Stimulated activated CD4-positive, alpha-beta T cell treated with anti-CD3 and anti-CD28 coated beads, Interleukin-12 subunit alpha, Interleukin-12 subunit beta, amount 100 ng/mL, for 24 hours (primary cell): ENCODE results near the gene STIM1.

Source experiments
- DNase-seq, 2 experiments: peaks; one replicate each; pipeline ENCODE4 v3.0.0-alpha.2; 2020; ENCODE audit warnings: low read depth in 2 of 2

STIM1 gene

DNA sequence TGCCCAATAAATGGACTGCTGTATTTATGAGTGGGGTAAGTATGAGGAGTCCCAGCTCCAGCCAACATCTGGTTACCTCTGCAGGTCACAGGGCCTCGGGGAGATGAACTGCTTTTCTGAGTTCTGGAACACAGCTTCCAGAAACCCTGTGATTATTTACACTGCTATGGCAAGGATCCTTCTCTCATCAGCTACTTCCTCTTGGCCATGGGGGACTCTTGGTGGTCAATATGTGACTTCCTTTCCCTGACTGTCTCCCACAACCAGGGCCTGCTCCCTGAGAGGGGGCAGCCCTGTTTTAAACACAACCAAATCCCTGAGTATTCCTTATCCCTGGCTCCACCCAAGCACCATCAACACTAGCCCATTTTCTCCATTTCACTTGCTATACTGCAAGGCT is 24.7 kb upstream of the STIM1 start:
- no peak for DNase-seq

- no peak for DNase-seq
These were observed 23.9 kb upstream of the STIM1 start for GRCh38 chr11:3831378-3832239.

- no peak for DNase-seq
These were observed 22.6 kb upstream of the STIM1 start for GRCh38 chr11:3832816-3833215.

- no peak for DNase-seq
These were observed 22.0 kb upstream of the STIM1 start for GRCh38 chr11:3833449-3833848.

DNA sequence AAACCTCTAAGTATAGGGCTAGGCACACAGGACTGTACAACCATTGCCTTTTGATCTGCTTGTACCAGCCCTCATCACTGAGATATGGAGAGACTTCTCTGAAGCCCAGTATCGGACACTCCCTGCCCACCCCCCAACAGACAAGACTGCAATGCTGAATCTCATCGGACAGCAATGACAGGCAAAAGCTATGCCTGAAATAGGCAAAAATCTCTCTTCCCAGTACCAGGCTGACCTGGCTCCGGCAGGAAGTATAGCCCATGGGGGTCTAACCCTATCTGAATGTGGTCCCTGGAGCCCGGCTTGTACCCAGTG is 21.2 kb upstream of the STIM1 start:
- DNase-seq: no peak

GRCh38 chr11:3834664-3835461 is 20.6 kb upstream of the STIM1 start:
- no peak for DNase-seq

GRCh38 chr11:3835751-3836150 is 19.7 kb upstream of the STIM1 start:
- DNase-seq: no peak

- peak in 1 of 2 experiments; percentile 55 for DNase-seq
These were observed 18.6 kb upstream of the STIM1 start for GRCh38 chr11:3836903-3837302.

DNA sequence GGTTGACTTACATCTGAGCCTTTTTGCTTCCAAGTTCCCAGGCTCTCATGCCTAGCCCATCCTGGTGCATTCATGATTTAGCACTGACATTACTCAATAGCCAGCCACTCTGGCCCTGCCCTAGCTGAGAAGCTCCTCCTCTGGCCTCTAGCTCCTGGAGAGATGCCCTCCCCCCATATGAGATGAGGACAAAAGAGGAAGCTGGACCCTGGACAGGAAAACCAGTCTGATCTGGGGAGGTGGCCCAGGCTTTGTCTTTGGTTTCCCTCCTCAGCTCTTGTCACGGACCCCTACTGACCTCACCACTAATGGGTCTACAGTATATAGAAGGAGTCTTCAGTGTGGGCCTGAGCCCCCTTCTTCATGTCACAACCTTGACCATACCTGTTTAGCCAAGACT is 17.7 kb upstream of the STIM1 start:
- no peak for DNase-seq

DNA sequence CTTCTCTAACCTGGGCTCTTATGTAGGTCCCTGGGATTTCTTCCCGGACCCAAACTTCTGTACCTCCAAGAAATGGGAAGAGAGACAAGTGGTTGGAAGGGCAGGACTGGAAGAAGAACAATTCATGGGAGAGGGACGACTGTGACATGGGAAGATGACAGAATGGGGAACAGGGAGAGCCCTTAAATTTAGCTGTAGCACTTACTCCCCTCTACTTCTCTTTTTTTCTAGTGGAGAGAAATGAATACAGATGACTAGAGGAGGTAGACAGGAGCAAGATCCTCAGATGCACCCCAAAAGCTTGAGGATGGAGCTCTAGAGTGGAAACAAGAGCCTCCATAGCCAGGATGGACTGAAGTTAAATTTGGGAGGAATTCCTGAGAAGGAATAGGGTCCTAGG is 17.0 kb upstream of the STIM1 start:
- no peak for DNase-seq

- no peak for DNase-seq
These were observed 15.2 kb upstream of the STIM1 start for GRCh38 chr11:3840004-3840869.

DNA sequence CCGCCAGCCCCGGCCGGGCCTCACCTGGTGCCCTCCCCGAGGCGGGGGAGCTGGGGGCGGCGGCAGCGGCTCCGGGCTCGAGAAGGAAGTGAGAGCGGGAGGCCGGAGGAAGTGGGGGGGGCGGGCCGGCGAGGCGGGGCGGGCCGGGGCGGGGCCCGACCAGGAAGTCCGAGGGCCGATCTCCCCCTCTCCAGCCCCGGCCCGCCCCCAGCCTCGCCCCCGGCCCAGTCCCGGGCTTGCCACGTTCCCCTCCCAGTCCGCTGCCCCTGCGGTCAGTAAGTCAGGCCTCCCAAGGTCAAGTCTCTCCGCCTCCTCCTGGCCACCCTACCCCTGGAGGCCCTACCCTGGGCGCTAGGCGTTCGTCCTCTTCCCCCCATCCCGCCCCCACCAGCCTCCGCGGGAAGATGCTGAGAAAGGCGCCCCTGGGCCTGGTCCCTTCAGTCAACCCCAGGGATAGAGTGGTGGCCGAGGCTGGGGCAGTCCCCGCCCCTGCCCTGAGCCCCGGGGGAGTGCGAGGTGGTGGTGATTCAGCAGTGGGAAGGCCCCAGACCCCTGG is 14.5 kb upstream of the STIM1 start, which contains the start of gene RHOG:
Gene RHOG, minus strand, starts transcription at position 90 of the 556 bp plus-strand sequence. CDS start 12,821 bp downstream, outside the sequence.
- peak in 1 of 2 experiments; percentile 93 for DNase-seq

DNA sequence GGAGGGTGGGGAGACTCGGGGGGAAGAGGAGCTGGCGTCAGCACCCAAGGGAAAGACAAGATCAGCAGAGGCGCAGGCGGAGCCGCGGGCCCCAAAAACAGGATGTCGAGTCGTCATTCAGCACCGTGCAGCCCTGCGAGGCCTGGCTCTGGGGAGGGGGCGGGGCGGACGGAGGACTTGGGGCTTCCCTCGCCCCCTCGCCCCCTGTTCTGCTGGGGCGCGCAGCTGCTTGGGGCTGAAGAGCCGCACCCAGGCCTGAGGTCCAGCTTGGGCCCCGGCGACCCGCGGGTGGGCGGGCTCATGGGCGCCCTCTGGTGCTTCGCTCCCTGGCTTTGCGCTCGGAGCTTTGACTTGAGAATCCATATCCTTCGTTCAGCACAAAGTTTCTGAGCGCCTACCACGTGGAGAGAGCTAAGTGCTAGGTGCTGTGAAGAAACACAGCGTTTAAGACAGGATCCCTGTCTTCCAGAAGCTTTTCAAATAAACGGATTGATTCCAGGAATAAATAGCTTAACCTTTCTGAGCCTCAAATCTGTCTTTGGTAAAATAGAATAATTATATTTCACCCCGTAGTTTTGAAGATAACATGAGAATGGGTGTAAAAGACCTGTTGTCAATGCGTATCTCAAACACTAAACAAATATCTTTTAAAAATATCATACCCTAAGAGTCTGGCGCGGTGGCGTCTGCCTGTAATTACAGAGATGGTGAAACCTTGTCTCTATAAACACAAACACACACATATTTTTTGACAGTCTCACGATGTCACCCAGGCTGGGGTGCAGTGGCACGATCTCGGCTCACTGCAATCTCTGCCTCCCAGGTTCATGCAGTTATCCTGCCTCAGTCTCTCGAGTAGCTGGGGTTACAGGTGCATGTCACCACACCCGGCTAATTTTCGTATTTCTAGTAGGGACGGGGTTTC is 13.8 kb upstream of the STIM1 start:
- peak in 1 of 2 experiments; percentile 87 for DNase-seq

DNA sequence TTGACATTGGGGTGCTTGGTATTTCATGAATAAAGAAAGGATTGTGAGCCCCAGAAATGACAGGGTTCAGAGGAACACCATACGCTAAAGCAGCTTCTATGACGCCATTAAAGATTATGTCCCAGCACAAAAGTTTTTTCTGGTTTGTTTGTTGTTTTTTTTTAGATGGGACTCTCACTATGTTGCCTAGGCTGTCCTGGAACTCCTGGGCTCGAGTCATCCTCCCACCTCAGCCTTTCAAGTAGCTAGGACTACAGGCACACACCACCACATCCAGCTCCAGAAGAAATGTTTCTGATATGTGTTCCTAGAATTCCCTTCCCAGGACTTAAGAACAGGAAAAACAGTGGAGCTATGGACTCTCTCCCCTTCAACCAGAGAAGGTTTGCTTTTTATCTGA is 12.1 kb upstream of the STIM1 start:
- DNase-seq: no peak

DNA sequence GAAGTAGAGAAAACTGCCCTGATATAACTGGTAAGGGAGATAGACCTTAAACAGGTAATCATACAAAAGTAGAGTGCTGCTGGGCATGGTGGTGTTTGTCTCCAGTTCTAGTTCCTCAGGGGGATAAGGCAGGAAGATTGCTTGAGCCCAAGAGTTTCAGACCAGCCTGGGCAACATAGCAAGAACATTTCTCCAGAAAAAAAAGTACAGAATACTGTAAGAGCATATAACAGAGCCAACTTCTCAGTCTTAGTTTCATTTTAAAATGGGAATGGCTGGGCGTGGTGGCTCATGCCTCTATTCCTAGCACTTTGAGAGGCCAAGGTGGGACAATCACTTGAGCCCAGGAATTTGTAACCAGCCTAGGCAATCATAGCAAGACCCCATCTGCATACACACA is 10.2 kb upstream of the STIM1 start:
- DNase-seq: no peak

DNA sequence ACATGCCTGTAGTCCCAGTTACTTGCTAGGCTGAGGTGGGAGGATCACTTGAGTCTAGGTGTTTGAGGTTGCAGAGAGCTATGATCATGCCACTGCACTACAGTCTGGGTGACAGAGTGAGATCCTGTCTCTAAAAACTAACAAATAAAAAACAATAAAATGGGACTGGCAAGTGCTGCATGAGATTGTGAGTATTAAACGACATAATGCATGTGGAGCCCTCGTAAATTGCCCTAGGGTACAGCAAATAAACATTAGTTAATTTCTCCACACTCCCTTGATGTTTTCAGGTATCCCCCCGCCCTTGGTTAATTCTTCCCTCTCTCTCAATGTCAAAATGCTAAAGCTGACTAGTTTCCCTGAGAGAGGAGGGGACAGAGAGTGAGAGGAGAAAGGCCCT is 9.8 kb upstream of the STIM1 start:
- no peak for DNase-seq

DNA sequence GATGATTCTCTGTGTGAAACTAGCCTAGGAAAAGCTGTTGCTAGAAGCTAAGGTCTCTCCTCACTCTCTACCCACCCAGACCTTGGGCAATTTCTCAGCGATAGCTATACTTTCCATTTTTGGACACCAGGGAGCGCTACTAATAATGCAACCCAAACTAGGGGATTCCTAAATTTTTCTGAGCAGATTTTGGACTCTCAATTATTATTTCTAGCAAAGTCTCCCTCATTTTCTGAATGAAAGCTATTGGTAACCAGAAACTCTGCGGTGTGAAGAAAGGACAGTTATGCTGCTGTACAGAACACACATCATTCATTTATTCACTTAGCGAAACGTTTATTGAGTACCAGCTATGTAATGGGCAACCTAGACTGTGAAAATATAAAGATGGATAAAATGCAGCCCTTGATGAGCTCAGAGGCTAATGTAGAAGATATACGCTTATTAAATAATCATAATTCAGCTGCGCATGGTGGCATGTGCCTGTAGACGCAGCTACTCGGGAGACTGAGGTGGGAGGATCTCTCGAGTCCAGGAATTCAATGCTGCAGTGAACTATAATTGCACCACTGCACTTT is 6.1 kb upstream of the STIM1 start:
- no peak for DNase-seq

GRCh38 chr11:3853545-3853842 is 2.0 kb upstream of the STIM1 start:
- no peak for DNase-seq

DNA sequence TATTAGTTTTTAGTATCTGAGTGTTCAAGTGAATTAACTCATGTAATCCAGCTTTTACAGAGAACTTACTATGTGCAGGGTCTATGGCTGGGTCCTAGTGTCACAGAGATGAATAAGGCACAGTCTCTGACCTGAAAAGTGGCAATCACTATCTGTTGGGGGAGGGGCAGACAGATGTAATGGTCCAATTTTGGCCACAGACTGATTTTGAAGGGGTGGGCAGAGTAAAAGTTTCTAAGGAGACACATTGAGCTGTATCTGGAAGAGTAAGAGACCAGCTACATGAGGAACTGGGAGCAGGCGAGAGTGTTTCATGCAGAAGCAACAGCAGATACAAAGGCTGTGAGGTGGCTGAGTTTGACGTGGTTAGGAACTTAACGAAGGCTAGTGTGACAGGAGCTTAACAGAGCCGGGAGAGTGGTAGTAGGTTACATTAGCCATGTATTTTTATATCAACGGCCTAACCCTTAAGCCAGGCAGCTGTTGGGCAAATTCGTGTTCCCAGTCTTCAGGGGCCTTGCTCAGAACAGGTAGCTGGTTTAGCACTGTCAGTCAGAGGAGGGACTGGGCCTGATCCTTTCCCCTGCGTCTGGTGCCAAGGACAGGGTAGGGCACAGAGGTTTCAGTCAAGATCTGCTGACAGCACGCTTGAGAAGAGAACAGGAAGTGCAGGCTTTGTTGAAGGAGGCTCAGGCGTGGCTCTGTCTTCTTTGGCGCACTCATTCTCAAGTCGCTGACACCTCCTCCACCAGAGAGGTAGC is 1.4 kb upstream of the STIM1 start:
- peak; percentile 45 to 46 for DNase-seq

- no peak for DNase-seq
These were observed 846 bp upstream of the STIM1 start for GRCh38 chr11:3854660-3854976.
